BLaER1 treated with 17β-estradiol and CSF1 and Interleukin-3, amounts not matched to agents 10 nM and 100 nM (cell line): Measurements from ENCODE around the gene GEMIN7.

Experiments used
- H3K27ac ChIP-seq, 11 experiments: shearing (Covaris generic); formaldehyde crosslinking; 2 replicates each; pipeline ENCODE4 v1.8.1; 2022
- H3K27me3 ChIP-seq, 11 experiments: shearing (Covaris generic); formaldehyde crosslinking; 2 replicates each; pipeline ENCODE4 v1.8.1; 2022
- H3K36me3 ChIP-seq, 11 experiments: shearing (Covaris generic); formaldehyde crosslinking; 2 replicates each; pipeline ENCODE4 v1.8.1; 2022
- H3K4me1 ChIP-seq, 10 experiments: shearing (Covaris generic); formaldehyde crosslinking; 2 replicates each; pipeline ENCODE4 v1.8.1; 2022
- H3K4me2 ChIP-seq, 11 experiments: shearing (Covaris generic); formaldehyde crosslinking; 2 replicates each; pipeline ENCODE4 v1.8.1; 2022
- H3K4me3 ChIP-seq, 10 experiments: shearing (Covaris generic); formaldehyde crosslinking; 2 replicates each; pipeline ENCODE4 v1.8.1; 2022
- H3K9ac ChIP-seq, 11 experiments: shearing (Covaris generic); formaldehyde crosslinking; 2 replicates each; pipeline ENCODE4 v1.8.1; 2022
- H3K9me3 ChIP-seq, 11 experiments: shearing (Covaris generic); formaldehyde crosslinking; replicated peaks in 1 of 11; 2 replicates each; pipeline ENCODE4 v1.8.1; 2022
- H4K20me1 ChIP-seq, 11 experiments: shearing (Covaris generic); formaldehyde crosslinking; 2 replicates each; pipeline ENCODE4 v1.8.1; 2022
- Cebpa-rat ChIP-seq, 11 experiments: shearing (Covaris generic); IDR thresholded peaks; 2 replicates each; pipeline ENCODE4 v1.8.1; 2022

Gene GEMIN7

DNA sequence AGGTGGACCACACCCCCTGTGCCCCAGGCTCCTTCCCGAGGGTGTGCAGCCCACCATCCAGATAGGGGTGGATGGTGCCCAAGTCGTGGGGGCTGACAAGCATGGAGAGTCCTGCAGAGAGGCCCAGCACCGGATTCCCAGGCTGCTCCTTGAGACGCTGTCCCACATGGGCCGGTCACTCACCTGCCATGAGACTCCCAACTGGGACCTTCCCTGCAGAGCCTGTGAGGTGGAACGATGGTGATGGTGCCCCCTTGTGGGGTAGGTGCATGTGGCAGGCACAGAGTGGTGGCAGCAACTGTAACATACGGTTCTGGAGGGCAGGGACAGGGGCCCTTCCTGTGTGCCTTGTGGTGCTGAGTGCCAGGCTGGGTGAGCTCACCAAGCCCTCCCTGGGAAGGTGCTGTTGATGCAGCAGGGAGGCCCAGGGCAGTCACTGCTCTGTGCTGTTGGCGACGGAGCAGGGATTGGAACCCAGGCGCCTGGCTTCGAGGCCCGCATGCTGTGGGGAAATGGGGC lies 47.0 kb downstream of the GEMIN7 start:
- no peaks in the 10 kb centered on the region for H3K9me3 ChIP-seq
- H3K4me1 ChIP-seq, result peaks cover 33 to 83% (median 62%) of the 10 kb centered on the region in 10 experiments
- H4K20me1 ChIP-seq, result peaks cover 91 to 100% (median 99%) of the 10 kb centered on the region in 11 experiments
- peaks cover 11 to 31% (median 24%) of the 10 kb centered on the region in 11 experiments; a peak in 16 of 22 replicates for H3K36me3 ChIP-seq
- H3K4me3 ChIP-seq, result no peak overlapping the region
- peak overlapping the region in 2 of 11 experiments; percentile 9 to 14; a peak in 1 of 22 replicates for H3K9ac ChIP-seq
- no peak for TF ChIP-seq Cebpa-rat (IDR thresholded peaks at IDR 0.05)
- no peak overlapping the region for H3K27ac ChIP-seq
- no peaks in the 10 kb centered on the region for H3K27me3 ChIP-seq
- peak overlapping the region in 10 of 11 experiments; percentile 10 to 59 (median 46); a peak in 16 of 22 replicates for H3K4me2 ChIP-seq

GRCh38 chr19:45126654-45127053 lies 47.6 kb downstream of the GEMIN7 start:
- Histone ChIP-seq H3K4me2 (peak overlapping the region in 2 of 11 experiments; percentile 50 to 57; a peak in 1 of 22 replicates), H3K4me3 (no peak overlapping the region), H3K27ac (no peak overlapping the region), H3K9me3 (no peaks in the 10 kb centered on the region), H3K9ac (no peak overlapping the region), H3K4me1 (peaks cover 27 to 83% (median 58%) of the 10 kb centered on the region in 10 experiments), H4K20me1 (peaks cover 91 to 100% (median 99%) of the 10 kb centered on the region in 11 experiments), H3K27me3 (no peaks in the 10 kb centered on the region), H3K36me3 (peaks cover 11 to 31% (median 24%) of the 10 kb centered on the region in 11 experiments; a peak in 16 of 22 replicates)
- no peak for TF ChIP-seq Cebpa-rat (IDR thresholded peaks at IDR 0.05)

GRCh38 chr19:45128146-45128545 lies 49.1 kb downstream of the GEMIN7 start:
- Histone ChIP-seq H3K27ac (no peak overlapping the region), H3K36me3 (peaks cover 11 to 38% (median 25%) of the 10 kb centered on the region in 11 experiments; a peak in 16 of 22 replicates), H3K9me3 (no peaks in the 10 kb centered on the region), H3K4me2 (no peak overlapping the region), H3K9ac (no peak overlapping the region; a peak in 1 of 22 replicates), H4K20me1 (peaks cover 78 to 100% (median 97%) of the 10 kb centered on the region in 11 experiments), H3K27me3 (no peaks in the 10 kb centered on the region), H3K4me3 (no peak overlapping the region), H3K4me1 (peaks cover 19 to 79% (median 49%) of the 10 kb centered on the region in 10 experiments)
- TF ChIP-seq Cebpa-rat (IDR thresholded peaks at IDR 0.05), result no peak

DNA sequence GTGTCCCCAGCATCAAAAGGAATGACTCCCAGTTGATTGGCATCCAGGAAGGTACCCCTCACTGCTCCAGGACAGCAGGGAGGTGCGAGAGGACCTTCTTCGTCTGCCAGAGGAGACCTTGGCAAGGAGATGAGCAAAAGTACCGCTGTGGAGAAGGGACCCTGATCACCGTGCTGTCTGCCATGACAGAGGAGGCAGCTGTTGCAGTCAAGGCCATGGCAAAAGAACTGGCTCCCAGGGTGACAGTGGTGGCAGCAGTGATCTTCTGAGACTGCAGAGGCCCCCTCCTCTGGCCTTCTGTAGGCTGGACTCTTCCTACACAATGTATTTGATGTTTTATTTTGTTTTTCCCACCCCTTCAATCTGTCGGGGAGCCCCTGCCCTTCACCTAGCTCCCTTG lies 49.7 kb downstream of the GEMIN7 start:
- Histone ChIP-seq H3K4me1 (peaks cover 26 to 79% (median 51%) of the 10 kb centered on the region in 10 experiments), H3K9ac (peak overlapping the region in 1 of 11 experiments; percentile 10; a peak in 2 of 22 replicates), H3K4me2 (no peak overlapping the region), H3K4me3 (no peak overlapping the region), H3K27ac (no peak overlapping the region; a peak in 1 of 22 replicates), H4K20me1 (peaks cover 71 to 100% (median 97%) of the 10 kb centered on the region in 11 experiments), H3K27me3 (no peaks in the 10 kb centered on the region), H3K36me3 (peaks cover 9 to 31% (median 25%) of the 10 kb centered on the region in 11 experiments; a peak in 16 of 22 replicates), H3K9me3 (no peaks in the 10 kb centered on the region)
- TF ChIP-seq Cebpa-rat (IDR thresholded peaks at IDR 0.05), result no peak

GRCh38 chr19:45130236-45130635 lies 51.2 kb downstream of the GEMIN7 start:
- peaks cover 58 to 100% (median 97%) of the 10 kb centered on the region in 11 experiments for H4K20me1 ChIP-seq
- no peak overlapping the region; a peak in 1 of 22 replicates for H3K27ac ChIP-seq
- peak overlapping the region; percentile 8 to 65 (median 41); a peak in 17 of 22 replicates for H3K4me2 ChIP-seq
- H3K9me3 ChIP-seq, result no peaks in the 10 kb centered on the region
- H3K27me3 ChIP-seq, result no peaks in the 10 kb centered on the region
- H3K36me3 ChIP-seq, result peaks cover 9 to 31% (median 25%) of the 10 kb centered on the region in 11 experiments; a peak in 16 of 22 replicates
- H3K9ac ChIP-seq, result peak overlapping the region in 3 of 11 experiments; percentile 11 to 45 (median 18); a peak in 3 of 22 replicates
- no peak for TF ChIP-seq Cebpa-rat (IDR thresholded peaks at IDR 0.05)
- no peak overlapping the region for H3K4me3 ChIP-seq
- H3K4me1 ChIP-seq, result peaks cover 40 to 79% (median 54%) of the 10 kb centered on the region in 10 experiments

- H3K9ac ChIP-seq, result 0 out of 22 replicates have a peak overlapping the region, but pooled peaks of 2 of the 11 experiments have one; percentile 10 to 45
- H3K4me2 ChIP-seq, result peak overlapping the region; percentile 8 to 65 (median 41); a peak in 18 of 22 replicates
- peaks cover 50 to 100% (median 97%) of the 10 kb centered on the region in 11 experiments for H4K20me1 ChIP-seq
- H3K9me3 ChIP-seq, result no peaks in the 10 kb centered on the region
- H3K27me3 ChIP-seq, result no peaks in the 10 kb centered on the region
- TF ChIP-seq Cebpa-rat (IDR thresholded peaks at IDR 0.05), result no peak
- peaks cover 42 to 79% (median 54%) of the 10 kb centered on the region in 10 experiments for H3K4me1 ChIP-seq
- H3K4me3 ChIP-seq, result no peak overlapping the region
- H3K27ac ChIP-seq, result 0 out of 22 replicates have a peak overlapping the region, but pooled peaks of 1 of the 11 experiments have one; percentile 8
- peaks cover 9 to 31% (median 25%) of the 10 kb centered on the region in 11 experiments; a peak in 16 of 22 replicates for H3K36me3 ChIP-seq
These were observed 52.0 kb downstream of the GEMIN7 start for GRCh38 chr19:45130888-45131615.

DNA sequence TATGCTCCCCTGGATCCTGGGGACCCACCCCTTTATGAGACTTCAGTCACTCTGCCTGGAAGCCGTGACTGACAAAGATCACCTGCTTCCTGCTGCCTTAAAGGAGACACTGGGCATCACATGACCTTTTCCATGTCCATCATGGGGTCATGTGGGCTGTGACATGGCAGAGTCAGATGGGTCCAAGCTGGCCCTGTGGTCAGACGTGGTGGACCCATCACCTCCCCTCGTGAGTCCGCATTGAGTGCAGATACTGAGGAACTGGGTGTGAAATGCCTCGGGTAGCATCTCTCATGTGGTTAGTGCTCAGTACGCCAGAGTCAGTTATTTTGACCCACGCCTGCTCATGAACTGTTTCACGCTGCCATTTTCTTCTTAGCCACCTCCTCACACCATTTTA lies 54.6 kb downstream of the GEMIN7 start:
- Histone ChIP-seq H3K4me2 (peak overlapping the region; percentile 85 to 98 (median 95)), H4K20me1 (peaks cover 49 to 100% (median 95%) of the 10 kb centered on the region in 11 experiments), H3K9ac (peak overlapping the region in 8 of 11 experiments; percentile 13 to 64 (median 46); a peak in 14 of 22 replicates), H3K27me3 (no peaks in the 10 kb centered on the region), H3K9me3 (no peaks in the 10 kb centered on the region), H3K36me3 (peaks cover 0 to 14% (median 5%) of the 10 kb centered on the region in 11 experiments; a peak in 13 of 22 replicates), H3K27ac (peak overlapping the region in 9 of 11 experiments; percentile 6 to 82 (median 48); a peak in 13 of 22 replicates), H3K4me3 (no peak overlapping the region), H3K4me1 (peaks cover 64 to 91% (median 79%) of the 10 kb centered on the region in 10 experiments)
- TF ChIP-seq Cebpa-rat (IDR thresholded peaks at IDR 0.05), result no peak

- peak overlapping the region in 10 of 11 experiments; percentile 14 to 82 (median 54); a peak in 17 of 22 replicates for H3K27ac ChIP-seq
- H3K4me2 ChIP-seq, result peak overlapping the region; percentile 85 to 98 (median 95)
- no peak for TF ChIP-seq Cebpa-rat (IDR thresholded peaks at IDR 0.05)
- H3K9ac ChIP-seq, result peak overlapping the region in 7 of 11 experiments; percentile 29 to 74 (median 45); a peak in 7 of 22 replicates
- no peaks in the 10 kb centered on the region for H3K27me3 ChIP-seq
- no peaks in the 10 kb centered on the region for H3K9me3 ChIP-seq
- no peak overlapping the region for H3K4me3 ChIP-seq
- H3K4me1 ChIP-seq, result peaks cover 61 to 85% (median 72%) of the 10 kb centered on the region in 10 experiments
- peaks cover 42 to 98% (median 87%) of the 10 kb centered on the region in 11 experiments for H4K20me1 ChIP-seq
- peaks cover 0 to 16% (median 7%) of the 10 kb centered on the region in 11 experiments; a peak in 7 of 22 replicates for H3K36me3 ChIP-seq
These were observed 56.3 kb downstream of the GEMIN7 start for GRCh38 chr19:45135176-45135885.
